GM18951 (cell line): ENCODE measurements around the gene DHRS12.
A peak's percentile ranks its signal among the peaks of the same experiment; 100 is the strongest.

Source experiments
- POLR2A ChIP-seq: IDR thresholded peaks from 4 replicates; pipeline ENCODE4 v1.6.1; 2011; ENCODE audit warnings: mild to moderate bottlenecking; ENCODE audit not compliant: insufficient read length, insufficient read depth; ENCODE audit errors: extremely low read depth
- in situ Hi-C: fragments of 300-500 bp; cut with MboI; formaldehyde crosslinking; loops from one replicate; pipeline ENCODE4 v1.12.0; 2022; ENCODE audit warnings: low sequenced_read_pairs, mixed read lengths, inconsistent platforms; ENCODE audit not compliant: unreplicated experiment

The DHRS12 gene, protein sequence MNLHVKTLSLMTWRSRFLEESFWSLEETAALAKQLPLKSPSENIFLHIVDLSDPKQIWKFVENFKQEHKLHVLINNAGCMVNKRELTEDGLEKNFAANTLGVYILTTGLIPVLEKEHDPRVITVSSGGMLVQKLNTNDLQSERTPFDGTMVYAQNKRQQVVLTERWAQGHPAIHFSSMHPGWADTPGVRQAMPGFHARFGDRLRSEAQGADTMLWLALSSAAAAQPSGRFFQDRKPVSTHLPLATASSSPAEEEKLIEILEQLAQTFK

GRCh38 chr13:51803422-51804294, at the start of gene DHRS12:
TSS of gene DHRS12 (minus strand) at chr13:51804163. CDS start at chr13:51799659, 4,504 bp downstream.
- TF ChIP-seq POLR2A: peak; percentile 85
- in situ Hi-C loops: no loop called here

DNA sequence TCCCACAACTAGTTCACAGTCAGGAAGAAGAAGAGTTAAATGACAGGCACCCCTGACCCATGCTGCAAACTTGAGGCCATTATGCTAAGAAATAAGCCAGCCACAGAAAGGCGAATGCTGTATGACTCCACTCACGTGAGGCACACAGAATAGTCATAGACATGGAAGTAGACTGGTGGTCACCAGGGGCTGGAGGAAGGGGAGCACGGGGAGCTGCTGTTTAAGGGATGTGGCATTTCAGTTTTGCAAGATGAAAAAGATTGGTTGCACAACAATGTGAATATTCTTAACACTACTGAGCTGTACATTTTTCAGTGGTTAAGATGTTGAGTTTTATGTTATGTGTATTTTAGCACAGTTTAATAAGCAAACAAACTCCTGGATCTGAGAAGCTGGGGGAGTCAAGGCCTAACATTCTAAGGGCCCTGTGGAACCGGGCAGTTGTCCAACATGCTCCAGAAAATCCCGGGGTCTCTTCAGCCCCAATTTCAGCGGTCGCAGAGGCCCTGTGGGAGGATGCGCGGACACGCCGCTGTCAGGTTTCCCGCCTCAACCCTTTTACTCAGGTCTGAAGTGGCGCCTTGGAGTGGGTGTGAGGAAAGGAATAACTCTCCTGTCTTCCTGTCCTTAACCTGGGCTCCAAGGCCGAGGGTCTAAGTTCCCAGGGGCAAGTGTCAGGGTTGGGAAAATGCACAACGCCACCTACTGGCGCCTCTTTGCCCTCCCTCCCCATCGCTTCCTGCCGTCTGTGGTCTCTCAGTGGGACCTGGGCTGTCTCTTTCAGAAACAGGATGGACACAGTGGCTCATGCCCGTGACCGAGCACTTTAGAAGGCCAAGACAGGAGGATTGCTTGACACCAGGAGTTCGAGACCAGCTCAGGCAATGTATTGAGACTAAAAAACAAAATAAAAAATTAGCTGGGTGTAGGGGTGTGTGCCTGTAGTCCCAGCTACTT, 45.5 kb upstream of the DHRS12 start:
- in situ Hi-C loops: no loop called here
- TF ChIP-seq POLR2A: no peak

DNA sequence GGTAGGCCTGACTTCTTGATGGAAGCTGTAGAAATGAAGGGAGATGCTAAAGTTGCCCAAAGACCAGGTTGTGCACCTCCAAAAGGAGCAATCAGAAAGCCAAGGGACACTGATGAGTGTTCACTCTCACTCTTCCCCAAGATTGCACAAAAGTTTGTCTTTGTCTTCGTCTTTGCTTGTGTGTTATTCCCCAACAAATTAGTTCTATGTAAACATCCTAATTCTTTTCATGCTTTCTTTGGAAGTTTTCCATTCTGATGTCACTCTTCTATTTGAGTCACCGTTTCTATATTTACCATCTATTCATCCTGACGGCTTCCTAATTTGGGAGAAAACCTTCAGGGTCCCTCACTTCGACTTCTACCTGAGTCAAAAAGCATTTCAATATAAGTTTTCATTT, 44.7 kb upstream of the DHRS12 start:
- no peak for TF ChIP-seq POLR2A
- in situ Hi-C loops: no loop called here

DNA sequence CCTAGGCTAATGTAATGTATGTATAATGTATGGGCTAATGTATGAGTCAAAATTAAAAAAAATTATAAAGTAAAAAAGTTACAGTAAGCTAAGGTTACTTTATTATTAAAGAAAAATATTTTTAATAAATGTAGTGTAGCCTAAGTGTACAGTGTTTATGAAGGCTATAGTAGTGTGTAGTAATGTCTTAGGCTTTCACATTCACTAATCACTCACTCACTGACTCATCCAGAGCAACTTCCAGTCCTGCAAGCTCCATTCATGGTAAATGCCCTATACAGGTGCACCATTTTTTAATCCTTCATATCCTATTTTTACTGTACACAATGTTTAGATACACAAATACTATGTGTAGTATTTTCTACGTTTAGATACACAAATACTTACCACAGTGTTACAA, 42.8 kb upstream of the DHRS12 start:
- no peak for TF ChIP-seq POLR2A
- in situ Hi-C loops: no loop called here

- in situ Hi-C loops: no loop called here
Observed at GRCh38 chr13:51845574-51846318, 41.8 kb upstream of the DHRS12 start.

GRCh38 chr13:51844862-51845573, 41.1 kb upstream of the DHRS12 start, which contains the start of gene TMEM272:
TSS of gene TMEM272 (minus strand) at chr13:51845177. CDS start at chr13:51838530, 6,647 bp downstream.
- TF ChIP-seq POLR2A: no peak

More at GRCh38 chr13:51845574-51846318, 41.8 kb upstream of the DHRS12 start:
- no peak for TF ChIP-seq POLR2A

GRCh38 chr13:51843529-51843928, 39.6 kb upstream of the DHRS12 start:
- in situ Hi-C loops: no loop called here
- no peak for TF ChIP-seq POLR2A

More at GRCh38 chr13:51844862-51845573, 41.1 kb upstream of the DHRS12 start, which contains the start of gene TMEM272:
- in situ Hi-C loops: no loop called here

DNA sequence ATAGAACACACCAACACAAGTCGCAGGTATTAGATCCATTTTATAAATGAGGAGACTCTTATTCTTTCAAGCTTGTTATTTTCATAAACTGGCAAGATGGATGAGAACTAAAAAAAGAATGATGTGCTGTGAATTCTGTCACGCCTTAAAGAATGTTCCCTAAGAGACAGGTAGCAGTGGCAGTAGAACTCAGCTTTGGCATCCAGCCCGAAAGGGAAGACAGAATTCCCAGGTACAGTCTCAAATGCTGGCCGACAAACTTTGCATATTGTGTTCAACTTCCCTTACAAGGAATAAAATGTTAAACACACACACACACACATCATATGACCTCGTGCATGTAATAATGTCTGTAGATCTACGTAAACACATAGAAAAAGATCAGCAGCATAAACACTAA, 37.8 kb upstream of the DHRS12 start:
- in situ Hi-C loops: no loop called here
- TF ChIP-seq POLR2A: no peak

GRCh38 chr13:51840917-51841316, 37.0 kb upstream of the DHRS12 start:
- in situ Hi-C loops: no loop called here
- no peak for TF ChIP-seq POLR2A

- in situ Hi-C loops: no loop called here
- no peak for TF ChIP-seq POLR2A
Observed at GRCh38 chr13:51839711-51840540, 36.0 kb upstream of the DHRS12 start.
